SK-N-SH (cell line): Measurements from ENCODE around the gene FMO2. TPM values are rescaled to one million over a fixed set of nuclear protein-coding genes. Genes with fewer than 3 reads are reported as not detected.

Experiments
- CTCF ChIA-PET: fragments of 300-600, 350-600 bp; formaldehyde crosslinking; extraction: SDS; loops from one replicate; lab custom pipeline; 2021; lab: Yijun Ruan, JAX
- POLR2A ChIA-PET: fragments of 350-600 bp; sonication (Branson Sonifier 250); formaldehyde crosslinking; extraction: SDS; loops from one replicate; lab custom pipeline; 2020; ENCODE audit warnings: antibody characterized with exemption, inconsistent platforms; lab: Yijun Ruan, JAX
- DNase-seq: peaks from one replicate; pipeline ENCODE4 v3.0.0; 2012
- H2AFZ ChIP-seq: fragments of 200-600 bp; sonication (generic); 2 replicates; pipeline ENCODE4 v1.8.1; 2016; ENCODE audit warnings: antibody characterized with exemption, mild to moderate bottlenecking, low read depth
- H3F3A ChIP-seq: fragments of 200-600 bp; sonication (generic); replicated peaks from 2 replicates; pipeline ENCODE3; 2016; ENCODE audit warnings: antibody characterized with exemption, mild to moderate bottlenecking; ENCODE audit not compliant: insufficient read depth
- H3K27ac ChIP-seq, 2 experiments: fragments of 200-500 bp in 1 of 2; fragments of 200-600 bp in 1 of 2; sonication (Bioruptor generic) in 1 of 2; sonication (generic), shearing (Covaris generic) in 1 of 2; 2 replicates each; pipeline versions ENCODE4 v1.5.1 to v1.6.1; 2014 to 2016; ENCODE audit warnings: low read depth in 2 of 2, inconsistent platforms in 1 of 2, low read length in 1 of 2, mild to moderate bottlenecking in 1 of 2, mixed read lengths in 1 of 2
- H3K27me3 ChIP-seq: fragments of 200-600 bp; sonication (generic), shearing (Covaris generic); 2 replicates; pipeline ENCODE4 v1.6.1; 2016; ENCODE audit warnings: mixed run types; ENCODE audit not compliant: insufficient read depth
- H3K36me3 ChIP-seq, 2 experiments: fragments of 200-500 bp in 1 of 2; fragments of 200-600 bp in 1 of 2; sonication (Bioruptor generic) in 1 of 2; sonication (generic) in 1 of 2; replicated peaks in 1 of 2; 2 replicates each; pipeline versions ENCODE3 to v1.5.1; 2014 to 2016; ENCODE audit warnings: low read length in 1 of 2, mild to moderate bottlenecking in 1 of 2; ENCODE audit not compliant: insufficient read depth in 2 of 2, control insufficient read depth in 1 of 2
- H3K4me1 ChIP-seq, 2 experiments: fragments of 200-500 bp in 1 of 2; fragments of 200-600 bp in 1 of 2; sonication (Bioruptor generic) in 1 of 2; sonication (generic), shearing (Covaris generic) in 1 of 2; 2 replicates each; pipeline versions ENCODE4 v1.5.1 to v1.6.1; 2014 to 2016; ENCODE audit warnings: low read depth in 1 of 2, low read length in 1 of 2, mixed run types in 1 of 2; ENCODE audit not compliant: insufficient read depth in 2 of 2, control insufficient read depth in 1 of 2
- H3K4me2 ChIP-seq: fragments of 200-600 bp; sonication (generic), shearing (Covaris generic); 2 replicates; pipeline ENCODE4 v1.6.1; 2017; ENCODE audit warnings: mixed run types
- H3K4me3 ChIP-seq, 2 experiments: fragments of 200-500 bp in 1 of 2; fragments of 200-600 bp in 1 of 2; sonication (Bioruptor generic) in 1 of 2; sonication (generic), shearing (Covaris generic) in 1 of 2; 2 replicates each; pipeline versions ENCODE4 v1.5.1 to v1.8.1; 2014 to 2016; ENCODE audit warnings: low read depth in 2 of 2, inconsistent platforms in 1 of 2, low read length in 1 of 2, mild to moderate bottlenecking in 1 of 2, mixed read lengths in 1 of 2, moderate library complexity in 1 of 2
- H3K79me2 ChIP-seq: fragments of 200-600 bp; sonication (generic); 2 replicates; pipeline ENCODE4 v1.8.1; 2017; ENCODE audit warnings: mild to moderate bottlenecking; ENCODE audit not compliant: insufficient read depth
- H3K9ac ChIP-seq: fragments of 200-600 bp; sonication (generic); 2 replicates; pipeline ENCODE4 v1.6.1; 2017; ENCODE audit warnings: mixed run types
- H3K9me2 ChIP-seq: fragments of 200-600 bp; sonication (generic); 2 replicates; pipeline ENCODE4 v1.6.1; 2017; ENCODE audit warnings: mixed run types
- H3K9me3 ChIP-seq: fragments of 200-600 bp; sonication (generic); 2 replicates; pipeline ENCODE4 v1.6.1; 2017; ENCODE audit warnings: mixed run types, mild to moderate bottlenecking, moderate library complexity
- H4K20me1 ChIP-seq: fragments of 200-600 bp; sonication (generic); 2 replicates; pipeline ENCODE4 v1.6.1; 2017; ENCODE audit warnings: mild to moderate bottlenecking, mixed run types; ENCODE audit not compliant: insufficient read depth
- CTCF ChIP-seq: fragments of 200-600 bp; sonication (generic); IDR thresholded peaks from 2 replicates; pipeline ENCODE4 v1.6.1; 2017; ENCODE audit warnings: antibody characterized with exemption, mild to moderate bottlenecking, moderate library complexity
- EP300 ChIP-seq, 2 experiments: IDR thresholded peaks; 2 replicates each; pipeline versions ENCODE4 v1.4.0 to v1.6.1; 2012; ENCODE audit warnings: borderline replicate concordance in 1 of 2, low read depth in 1 of 2, low read length in 1 of 2
- EZH2phosphoT487 ChIP-seq: fragments of 200-600 bp; sonication (generic); IDR thresholded peaks from 2 replicates; pipeline ENCODE4 v1.6.1; 2017; ENCODE audit warnings: low read depth, mixed run types, mild to moderate bottlenecking, antibody characterized with exemption, moderate library complexity, borderline replicate concordance
- FOXJ3 ChIP-seq: sonication (generic); formaldehyde crosslinking; IDR thresholded peaks from 2 replicates; pipeline ENCODE4 v1.5.1; 2020; ENCODE audit warnings: mild to moderate bottlenecking, missing genetic modification reagents
- FOXM1 ChIP-seq: IDR thresholded peaks from 2 replicates; pipeline ENCODE4 v1.4.0; 2012; ENCODE audit warnings: low read depth, mild to moderate bottlenecking
- GABPA ChIP-seq: IDR thresholded peaks from 2 replicates; pipeline ENCODE4 v1.4.0; 2012; ENCODE audit warnings: low read depth, mild to moderate bottlenecking
- MAX ChIP-seq: IDR thresholded peaks from 2 replicates; pipeline ENCODE4 v1.4.0; 2012; ENCODE audit warnings: low read depth
- MEF2A ChIP-seq: IDR thresholded peaks from 2 replicates; pipeline ENCODE4 v1.4.0; 2012; ENCODE audit warnings: low read depth, borderline replicate concordance
- NFIC ChIP-seq: IDR thresholded peaks from 2 replicates; pipeline ENCODE4 v1.4.0; 2012; ENCODE audit warnings: borderline replicate concordance
- NRF1 ChIP-seq: IDR thresholded peaks from 2 replicates; pipeline ENCODE4 v1.6.1; 2012; ENCODE audit warnings: low read depth, mild to moderate bottlenecking, low read length
- RCOR1 ChIP-seq: fragments of 150-350 bp; IDR thresholded peaks from 2 replicates; pipeline ENCODE4 v1.6.1; 2017; ENCODE audit warnings: antibody characterized with exemption, low read length
- REST ChIP-seq: IDR thresholded peaks from 2 replicates; pipeline ENCODE4 v1.6.1; 2012; ENCODE audit warnings: mild to moderate bottlenecking, low read depth, low read length, moderate library complexity
- RFX5 ChIP-seq: IDR thresholded peaks from 2 replicates; pipeline ENCODE4 v1.6.1; 2012; ENCODE audit warnings: mild to moderate bottlenecking, improper control_type of control experiment, low read length
- SIN3A ChIP-seq: IDR thresholded peaks from 2 replicates; pipeline ENCODE4 v1.6.1; 2012; ENCODE audit warnings: low read depth, mild to moderate bottlenecking, low read length, moderate library complexity, borderline replicate concordance
- TAF1 ChIP-seq: IDR thresholded peaks from 2 replicates; pipeline ENCODE4 v1.6.1; 2012; ENCODE audit warnings: low read depth, mild to moderate bottlenecking, low read length, moderate library complexity, borderline replicate concordance
- TCF12 ChIP-seq: IDR thresholded peaks from 2 replicates; pipeline ENCODE4 v1.4.0; 2012
- TEAD4 ChIP-seq: IDR thresholded peaks from 2 replicates; pipeline ENCODE4 v1.4.0; 2012; ENCODE audit warnings: mild to moderate bottlenecking, borderline replicate concordance; ENCODE audit not compliant: insufficient read depth
- USF1 ChIP-seq: IDR thresholded peaks from 2 replicates; pipeline ENCODE4 v1.4.0; 2012; ENCODE audit warnings: low read depth, borderline replicate concordance
- YY1 ChIP-seq: IDR thresholded peaks from 2 replicates; pipeline ENCODE4 v1.4.0; 2012; ENCODE audit warnings: low read depth, mild to moderate bottlenecking
- polyA plus RNA-seq, 3 experiments: library from polyadenylated mRNA; depleted of rRNA; stranded (reverse); fragments of >200 nt; gene quantifications; 2 replicates each; pipeline ENCODE4 v1.2.3, GENCODE V29; 2012

Gene FMO2
- polyA plus RNA-seq, 1 of the 3 experiments (the other 2 are of a cell fraction): not detected

DNA sequence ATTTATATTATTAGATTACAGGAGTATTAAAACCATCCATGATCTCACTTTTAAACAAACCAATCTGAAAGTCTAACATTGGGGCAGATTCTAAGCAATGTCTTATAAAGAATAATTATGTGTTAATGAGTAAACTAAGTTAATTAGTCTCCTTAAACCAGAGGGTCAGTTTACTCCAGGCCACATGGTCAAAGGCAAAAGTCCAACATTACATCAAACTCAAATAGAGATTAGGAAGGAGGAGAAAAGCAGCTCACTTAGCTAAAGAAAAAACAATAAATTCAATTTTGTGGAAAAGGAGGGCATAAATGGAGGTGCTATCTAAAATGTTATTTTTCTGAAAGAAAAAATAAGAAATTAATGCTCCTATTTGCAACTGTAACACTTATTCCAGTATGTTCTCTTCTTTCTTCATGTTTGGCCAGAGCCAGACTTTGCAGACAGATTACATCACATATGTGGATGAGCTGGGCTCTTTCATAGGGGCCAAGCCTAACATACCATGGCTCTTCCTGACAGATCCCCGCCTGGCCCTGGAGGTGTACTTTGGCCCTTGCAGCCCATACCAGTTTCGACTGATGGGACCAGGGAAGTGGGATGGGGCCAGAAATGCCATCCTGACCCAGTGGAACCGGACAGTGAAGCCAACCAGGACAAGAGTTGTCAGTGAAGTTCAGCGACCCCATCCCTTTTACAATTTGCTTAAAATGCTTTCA lies 24.3 kb upstream of the FMO2 start (continued):
- no peak for TF ChIP-seq TAF1
- no peak for TF ChIP-seq EP300 (IDR thresholded peaks at IDR 0.05; ENCODE audit: borderline replicate concordance in 1 of 2, low read depth in 1 of 2, low read length in 1 of 2)

GRCh38 chr1:171161431-171161830 lies 23.7 kb upstream of the FMO2 start:
- Histone ChIP-seq H4K20me1 (no peaks in the 10 kb centered on the region), H3K4me3 (no peak overlapping the region), H3K4me2 (no peak overlapping the region), H3K4me1 (no peaks in the 10 kb centered on the region), H2AFZ (no peak overlapping the region), H3K9me3 (no peaks in the 10 kb centered on the region), H3K79me2 (no peaks in the 10 kb centered on the region), H3K9me2 (no peaks in the 10 kb centered on the region), H3K27ac (no peak overlapping the region), H3K27me3 (peaks cover 4% of the 10 kb centered on the region; the same call in 1 of the 2 replicates), H3F3A (no peaks in the 10 kb centered on the region), H3K9ac (no peak overlapping the region), H3K36me3 (no peaks in the 10 kb centered on the region)
- no peak for DNase-seq
- POLR2A ChIA-PET: no interaction called here
- CTCF ChIA-PET: no interaction called here
- no peak for TF ChIP-seq USF1
- TF ChIP-seq YY1: no peak
- no peak for TF ChIP-seq TEAD4
- no peak for TF ChIP-seq TAF1
- no peak for TF ChIP-seq FOXM1
- no peak for TF ChIP-seq REST
- no peak for TF ChIP-seq NRF1
- no peak for TF ChIP-seq FOXJ3 (CRISPR knock-in tag)
- no peak for TF ChIP-seq EP300 (IDR thresholded peaks at IDR 0.05; ENCODE audit: borderline replicate concordance in 1 of 2, low read depth in 1 of 2, low read length in 1 of 2)
- TF ChIP-seq EZH2phosphoT487: no peak
- TF ChIP-seq CTCF: no peak
- no peak for TF ChIP-seq NFIC
- no peak for TF ChIP-seq MAX
- TF ChIP-seq TCF12: no peak
- TF ChIP-seq RCOR1: no peak
- no peak for TF ChIP-seq SIN3A
- no peak for TF ChIP-seq MEF2A
- no peak for TF ChIP-seq RFX5
- TF ChIP-seq GABPA: no peak
